Gastroesophageal sphincter (tissue), 2 donors: ENCODE results near the gene NGEF.

Experiments
- POLR2A ChIP-seq, 2 donors: fragments of 450-650 bp; IDR thresholded peaks; one replicate each; pipeline ENCODE4 v1.6.1; 2017; ENCODE audit warnings: antibody characterized with exemption in 2 of 2, mild to moderate bottlenecking in 2 of 2, moderate library complexity in 1 of 2
- POLR2AphosphoS5 ChIP-seq: sonication (generic); formaldehyde crosslinking; IDR thresholded peaks from one replicate; pipeline ENCODE4 v1.6.1; 2017; ENCODE audit warnings: antibody characterized with exemption

DNA sequence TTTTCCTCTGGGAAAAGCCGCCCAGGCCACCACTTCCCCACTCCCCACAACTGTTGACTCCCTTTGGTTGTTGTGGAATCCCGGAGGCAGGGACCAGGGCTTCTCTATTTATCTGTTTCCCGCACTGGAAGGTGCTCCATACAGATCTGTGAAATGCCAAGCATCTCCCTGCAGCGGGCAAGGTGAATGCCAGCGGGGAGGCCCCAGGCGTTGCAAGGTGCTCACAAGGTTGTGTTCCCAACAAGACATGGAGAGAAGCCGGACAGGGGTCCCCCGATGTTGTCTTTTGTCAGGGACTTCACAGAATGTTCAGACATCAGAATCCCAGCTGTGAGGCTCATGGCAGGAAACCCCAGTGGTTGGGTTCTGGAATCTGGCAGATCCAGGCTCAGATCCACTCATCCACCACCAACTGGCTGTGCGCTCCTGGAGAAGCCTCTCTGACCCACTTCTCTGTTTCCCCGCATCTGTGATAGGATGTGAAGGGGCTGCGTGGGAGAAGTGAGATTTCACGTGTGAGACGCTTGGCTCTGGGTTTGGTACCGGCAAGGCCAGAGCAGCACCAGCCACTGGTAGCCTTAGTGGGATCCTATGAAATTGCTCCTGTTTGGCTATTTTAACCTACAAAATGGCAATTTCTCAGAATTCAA, 10.8 kb upstream of the NGEF start:
- TF ChIP-seq POLR2A (IDR thresholded peaks at IDR 0.05): no peak
- TF ChIP-seq POLR2AphosphoS5: no peak
